Fibroblast of the aortic adventitia (primary cell): ENCODE results near the gene BEGAIN. TPM values are rescaled to one million over a fixed set of nuclear protein-coding genes. Genes with fewer than 3 reads are reported as not detected.

Experiments used
- DNase-seq: peaks from one replicate; pipeline ENCODE4 v3.0.0-alpha.2; 2010; ENCODE audit warnings: low read depth
- H3K4me3 ChIP-seq: 2 replicates; pipeline ENCODE4 v1.5.1; 2011; ENCODE audit warnings: low read depth, mild to moderate bottlenecking, control low read depth, low read length, moderate library complexity
- CTCF ChIP-seq: IDR thresholded peaks from 2 replicates; pipeline ENCODE4 v1.5.1; 2011; ENCODE audit warnings: mild to moderate bottlenecking, low read length, control low read depth, inconsistent platforms; ENCODE audit not compliant: insufficient read depth
- total RNA-seq: library from RNA; depleted of rRNA; stranded (reverse); fragments of >200 nt; gene quantifications from 2 replicates; pipeline ENCODE4 v1.2.3, GENCODE V29; 2012; ENCODE audit warnings: low replicate concordance

BEGAIN gene
- total RNA-seq, 1 donor: 0.18 TPM

- no peak for DNase-seq
- no peak for TF ChIP-seq CTCF
- no peak overlapping the region for H3K4me3 ChIP-seq
Measured at GRCh38 chr14:100544506-100545141, 42.6 kb downstream of the BEGAIN start.

- H3K4me3 ChIP-seq: no peak overlapping the region
- TF ChIP-seq CTCF: no peak
- DNase-seq: no peak
Measured at GRCh38 chr14:100543471-100544455, 43.5 kb downstream of the BEGAIN start.

- no peak for TF ChIP-seq CTCF
Measured at GRCh38 chr14:100542619-100543205, 44.5 kb downstream of the BEGAIN start.

GRCh38 chr14:100541621-100542560 lies 45.3 kb downstream of the BEGAIN start:
- DNase-seq: no peak
- no peak overlapping the region for H3K4me3 ChIP-seq
- TF ChIP-seq CTCF: no peak

More at GRCh38 chr14:100542619-100543205, 44.5 kb downstream of the BEGAIN start:
- no peak overlapping the region for H3K4me3 ChIP-seq
- DNase-seq: no peak

- no peak for TF ChIP-seq CTCF
- H3K4me3 ChIP-seq: no peak overlapping the region
- DNase-seq: no peak
Measured at GRCh38 chr14:100540926-100541620, 46.1 kb downstream of the BEGAIN start.
